GM21360 (cell line): ENCODE measurements around the gene EME1.

ENCODE experiments used
- ATAC-seq: cut with Tn5 transposase; IDR thresholded peaks from one replicate; pipeline ENCODE4 v1.9.1; 2021; ENCODE audit warnings: mild to moderate bottlenecking, moderate library complexity; ENCODE audit not compliant: unreplicated experiment

EME1 gene

DNA sequence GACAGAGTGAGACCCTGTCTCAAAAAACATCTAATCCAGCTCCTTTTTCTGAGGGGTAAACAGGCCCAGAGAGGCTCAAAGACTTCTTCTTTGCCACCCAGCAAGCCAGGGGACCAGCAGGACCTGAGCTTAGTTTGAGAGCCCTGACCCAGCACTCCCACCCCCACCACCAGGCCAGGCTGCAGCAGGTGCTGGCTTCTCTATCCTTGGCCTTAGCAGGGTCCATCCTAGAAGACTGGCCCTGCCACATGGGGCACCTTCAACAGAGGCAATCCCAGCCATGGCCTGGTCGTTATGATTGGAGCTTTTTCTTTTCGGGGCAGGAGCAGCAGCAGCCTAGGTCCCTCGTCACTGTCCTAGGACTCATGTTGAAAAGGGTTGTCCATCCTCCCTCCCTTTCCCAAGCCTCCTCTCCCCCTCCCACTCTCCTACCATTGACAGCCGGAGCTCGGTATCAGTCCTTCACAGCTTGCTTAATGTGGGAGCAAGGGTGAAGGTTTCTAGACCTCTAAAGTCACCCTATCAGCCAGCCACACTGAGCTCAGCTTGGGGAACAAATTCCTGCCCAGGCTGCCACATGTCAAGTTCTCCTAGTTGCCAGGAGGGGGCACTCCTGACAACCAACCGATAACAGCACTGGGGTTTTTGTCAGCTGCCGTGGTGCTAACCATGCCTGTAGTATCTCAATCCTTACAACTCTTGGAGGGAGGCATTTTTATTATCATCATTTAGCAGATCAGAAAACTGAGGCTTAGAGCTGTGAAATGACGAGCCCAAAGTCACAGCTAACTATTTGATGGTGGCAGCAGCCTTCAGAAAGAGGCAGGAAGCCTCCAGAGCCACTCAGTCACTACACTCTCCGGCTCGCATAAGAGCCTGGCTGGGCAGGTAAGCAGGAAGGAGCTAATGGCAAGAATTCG, 11.2 kb upstream of the EME1 start:
- ATAC-seq, result no peak

- ATAC-seq, result no peak
These were observed 10.4 kb upstream of the EME1 start for GRCh38 chr17:50362661-50363060.

DNA sequence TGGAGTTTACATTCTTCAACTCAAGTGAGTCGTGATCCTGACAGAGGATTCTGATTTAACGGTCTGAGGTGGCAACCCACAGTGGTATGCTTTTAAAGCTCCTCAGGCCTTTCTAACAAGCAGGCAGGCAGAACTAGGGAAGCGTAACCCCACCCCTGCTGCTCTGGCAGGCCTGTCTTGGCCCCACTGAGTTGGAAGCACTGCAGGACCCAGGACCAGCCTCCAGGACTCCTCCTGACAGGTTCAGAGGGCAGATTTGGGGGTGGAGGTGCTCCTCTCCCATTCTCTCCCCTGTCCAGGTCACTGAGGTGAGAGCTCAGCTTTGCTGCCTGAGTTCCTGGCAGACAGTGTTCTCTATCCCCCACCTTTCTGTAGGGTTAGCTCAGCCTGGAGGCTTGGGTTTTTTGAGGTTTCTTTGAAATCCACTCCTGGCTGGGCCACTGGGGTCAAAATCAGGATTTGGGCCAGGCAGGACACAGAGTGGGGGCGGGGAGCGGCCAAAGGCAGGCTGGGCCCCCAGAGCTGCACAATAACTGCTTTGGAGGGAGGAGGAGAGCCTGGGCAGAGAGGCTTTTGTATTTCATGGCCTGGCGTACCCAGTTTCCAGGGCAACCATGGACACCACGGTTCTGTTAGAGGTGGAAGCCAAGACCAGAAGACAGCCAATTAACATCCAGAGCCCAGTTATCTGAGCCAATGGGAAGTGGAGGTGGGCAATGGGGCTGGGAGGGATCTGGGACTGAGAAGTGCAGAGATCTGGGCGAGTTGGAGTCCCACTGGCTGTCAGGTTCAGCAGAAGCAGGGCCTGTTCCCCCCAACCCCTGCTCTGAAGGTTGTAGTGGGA, 9.6 kb upstream of the EME1 start:
- ATAC-seq, result no peak

- ATAC-seq, result no peak
These were observed 9.0 kb upstream of the EME1 start for GRCh38 chr17:50364061-50364458.

GRCh38 chr17:50364715-50365114, 8.3 kb upstream of the EME1 start:
- no peak for ATAC-seq

DNA sequence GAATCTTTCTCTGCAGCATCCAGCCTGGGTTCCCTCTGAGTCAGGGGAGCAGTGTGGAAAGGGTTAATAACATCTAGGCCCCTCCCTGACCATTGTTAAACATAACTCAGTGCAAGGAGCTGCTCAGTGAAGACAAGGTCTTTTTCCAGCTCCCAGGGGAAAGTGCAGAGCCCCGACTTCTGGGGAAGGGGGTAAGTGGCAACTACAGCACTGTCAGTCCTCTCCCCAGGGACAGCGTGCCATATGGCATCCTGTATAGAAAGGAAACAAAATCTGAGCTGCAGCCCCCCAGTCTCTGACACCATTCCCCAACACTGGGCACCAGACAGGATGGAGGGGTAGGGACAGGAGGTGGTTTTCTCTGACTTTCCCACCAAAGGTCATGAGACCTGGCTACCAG, 7.9 kb upstream of the EME1 start:
- no peak for ATAC-seq

DNA sequence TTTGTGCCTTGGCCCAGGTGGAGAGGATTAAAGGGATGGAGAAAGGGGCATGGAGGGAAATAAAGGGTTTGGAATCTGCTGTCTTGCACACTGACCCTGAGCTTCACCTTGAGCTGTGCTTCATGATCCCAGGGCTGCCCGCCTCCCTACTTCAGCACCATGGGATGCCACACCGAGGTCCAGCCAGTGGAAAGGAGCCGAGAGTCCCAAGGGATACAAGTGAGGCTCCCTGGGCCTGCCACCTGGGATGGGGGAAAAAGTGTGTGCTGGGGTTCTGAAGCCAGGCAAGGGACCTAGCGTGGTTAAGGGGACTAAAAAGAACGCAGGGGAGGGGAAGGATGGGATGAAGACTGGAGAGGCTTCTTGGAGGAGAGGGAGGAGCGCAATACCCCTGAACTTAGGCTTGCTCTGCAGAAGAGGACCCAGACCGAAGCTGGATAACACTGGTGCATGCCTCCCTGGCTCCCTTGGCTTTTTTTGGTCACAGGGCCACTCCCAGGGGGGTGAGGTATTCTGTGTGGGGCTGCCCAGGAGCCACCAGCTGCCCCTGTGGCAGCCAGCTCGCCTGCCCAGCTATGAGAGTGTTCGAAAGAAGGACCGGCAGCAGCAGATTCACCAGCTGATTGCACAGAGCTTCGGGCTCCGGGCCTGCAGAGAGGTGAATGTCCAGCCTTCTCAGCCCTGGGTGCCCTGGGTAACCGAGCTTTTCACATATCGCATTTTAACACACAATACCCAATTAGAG, 7.2 kb upstream of the EME1 start:
- no peak for ATAC-seq

- no peak for ATAC-seq
These were observed 5.6 kb upstream of the EME1 start for GRCh38 chr17:50367401-50367800.

DNA sequence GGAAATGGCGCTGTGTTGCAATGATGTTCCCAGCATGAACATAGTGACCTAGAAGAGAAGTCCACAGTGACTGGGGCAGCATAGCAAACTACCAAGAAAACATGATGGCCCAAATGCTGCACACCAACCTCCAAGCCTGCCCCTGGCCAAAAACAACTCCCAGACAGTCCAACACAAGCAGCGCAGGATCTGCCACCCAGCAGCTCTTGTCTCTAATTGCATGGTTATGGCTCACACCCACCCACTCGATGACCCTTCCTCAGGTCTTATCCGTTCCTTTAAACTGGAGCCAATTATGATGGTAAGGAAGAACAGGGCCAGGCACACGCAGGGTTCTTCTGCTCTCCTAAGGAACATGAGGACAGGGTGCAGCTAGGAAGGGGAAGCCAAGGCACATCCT, 3.0 kb upstream of the EME1 start:
- no peak for ATAC-seq

DNA sequence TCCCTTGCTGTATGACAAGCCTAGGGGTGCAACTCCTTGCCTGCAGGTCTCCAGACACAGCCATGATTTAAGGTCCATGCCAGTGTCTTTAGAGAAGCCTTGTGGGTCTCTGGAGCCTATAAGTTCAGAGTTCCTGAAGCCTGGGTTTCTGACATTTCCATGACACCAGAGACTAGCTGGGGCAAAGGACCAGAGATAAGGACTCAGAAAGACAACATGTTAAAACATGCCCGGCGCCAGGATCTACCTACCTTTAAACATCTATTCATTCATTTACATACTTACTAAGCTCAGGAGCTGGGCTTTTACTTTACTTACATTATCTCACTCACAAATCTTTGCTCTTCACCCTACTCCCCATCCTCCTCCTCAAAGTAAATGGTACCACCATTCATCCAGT, 1.5 kb upstream of the EME1 start:
- no peak for ATAC-seq

- no peak for ATAC-seq
These were observed 739 bp upstream of the EME1 start for GRCh38 chr17:50372222-50372757.

- ATAC-seq, result no peak
These were observed 676 bp downstream of the EME1 start for GRCh38 chr17:50373705-50374104.

- ATAC-seq, result no peak
These were observed 3.0 kb downstream of the EME1 start for GRCh38 chr17:50375858-50376538.

DNA sequence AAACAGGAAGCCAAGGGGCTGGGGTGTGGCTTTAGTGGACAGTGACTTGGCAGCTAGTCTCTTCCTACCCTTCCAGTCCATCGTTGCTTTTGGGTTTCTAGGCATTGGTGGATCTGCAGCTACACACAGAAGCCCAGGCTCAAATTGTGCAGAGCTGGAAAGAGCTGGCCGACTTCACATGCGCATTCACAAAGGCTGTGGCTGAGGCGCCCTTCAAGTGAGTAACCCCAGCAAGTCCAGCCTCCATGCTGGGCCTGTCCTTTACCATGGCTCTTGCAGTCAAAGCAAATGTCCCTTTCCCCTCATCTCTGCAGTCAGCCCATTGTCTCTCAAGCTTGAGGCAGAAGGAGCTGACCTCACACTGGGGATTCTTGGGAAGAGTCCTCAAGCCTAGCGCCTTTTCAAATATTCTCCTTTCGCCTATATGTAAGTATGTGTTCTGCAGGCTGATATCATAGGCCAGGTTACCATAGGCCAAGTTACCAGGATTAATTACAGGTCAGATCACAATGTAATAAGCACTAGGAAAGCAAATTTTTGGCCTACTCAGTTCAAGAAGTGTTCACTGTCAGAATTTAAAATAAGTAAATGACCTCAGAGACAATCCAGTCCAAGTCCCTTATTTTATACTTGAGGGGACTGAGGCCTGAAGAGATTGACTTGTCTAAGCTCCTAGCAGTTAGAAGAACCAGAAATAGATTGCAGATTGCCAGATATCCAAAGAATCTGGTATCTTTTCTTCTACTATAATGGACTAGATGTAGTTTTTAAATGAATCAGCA, 6.5 kb downstream of the EME1 start:
- no peak for ATAC-seq

DNA sequence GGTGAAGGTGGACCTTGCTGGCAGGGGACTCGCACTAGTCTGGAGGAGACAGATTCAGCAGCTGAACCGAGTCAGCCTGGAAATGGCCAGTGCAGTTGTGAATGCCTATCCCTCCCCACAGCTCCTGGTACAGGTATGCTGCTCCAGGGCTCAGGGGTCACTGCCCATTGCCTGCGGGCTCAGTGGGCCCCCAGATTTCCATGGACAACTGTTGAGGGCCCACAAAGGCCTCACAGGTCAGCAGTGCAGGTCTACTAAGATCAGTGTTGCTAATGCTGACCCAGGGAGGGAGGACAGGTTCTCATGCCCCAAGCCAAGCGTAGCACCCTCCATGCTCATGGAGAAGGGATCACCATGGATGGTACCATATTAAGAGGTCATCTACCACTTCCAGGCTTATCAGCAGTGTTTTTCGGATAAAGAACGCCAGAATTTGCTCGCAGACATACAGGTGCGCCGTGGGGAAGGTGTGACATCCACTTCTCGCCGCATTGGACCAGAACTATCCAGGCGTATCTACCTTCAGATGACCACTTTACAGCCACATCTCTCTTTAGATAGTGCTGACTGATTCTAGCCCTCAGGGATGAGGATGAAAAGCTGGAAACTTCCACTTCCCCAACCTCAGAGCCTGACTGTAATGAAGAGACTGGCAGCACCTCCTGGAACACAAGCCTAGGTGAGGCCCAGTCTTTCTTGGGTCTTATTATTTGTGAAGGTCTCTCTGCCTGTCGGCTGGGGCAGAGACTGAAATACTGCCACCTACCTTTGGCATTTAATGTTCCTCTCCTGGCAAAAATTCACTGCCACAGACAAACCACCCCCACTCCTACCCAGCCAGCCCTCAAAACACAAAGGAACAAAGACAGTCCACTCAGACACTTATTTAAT, 7.6 kb downstream of the EME1 start:
- no peak for ATAC-seq

- ATAC-seq, result no peak
These were observed 8.3 kb downstream of the EME1 start for GRCh38 chr17:50381260-50381815.

DNA sequence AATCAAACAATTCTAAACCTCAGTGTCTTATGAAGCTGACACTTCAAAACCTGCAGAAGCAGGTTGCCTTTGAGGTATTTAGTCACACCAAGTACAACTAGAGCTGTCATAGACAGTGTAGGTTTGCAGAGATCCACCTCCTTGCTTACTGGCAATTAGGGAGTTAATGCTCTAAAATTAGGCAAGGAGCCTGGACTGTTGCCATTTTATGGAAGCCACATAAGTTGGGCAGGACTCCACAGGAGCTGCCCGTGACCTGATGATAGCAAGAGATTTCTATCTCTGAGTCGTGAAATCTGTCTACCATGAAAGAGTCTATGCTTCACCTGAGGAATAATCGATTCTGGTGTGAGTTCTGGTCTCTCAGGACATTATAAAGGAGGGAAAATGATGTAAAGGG, 8.9 kb downstream of the EME1 start:
- ATAC-seq, result no peak

GRCh38 chr17:50382931-50383330, 9.9 kb downstream of the EME1 start:
- ATAC-seq, result no peak
